ENCODE results near the gene FOXJ3. TPM values are rescaled to one million over a fixed set of nuclear protein-coding genes. Genes with fewer than 3 reads are reported as not detected.

FOXJ3 gene
- total and polyA plus RNA-seq, 2 donors (not counting 1 experiment from before 2014, with no cell fraction given): 22.6 to 29.5 TPM

GRCh38 chr1:42142894-42143675 is 191.9 kb downstream of the FOXJ3 start:
- DNase-seq (ENCODE audit: low read depth in 2 of 2): peak in 1 of 2 donors; percentile 11
- Histone ChIP-seq H3K4me2 (ENCODE audit: extremely low read depth, insufficient read depth, low read length) (no peak overlapping the region), H3K36me3 (ENCODE audit: control insufficient read depth, insufficient read depth, low read length) (no peaks in the 10 kb centered on the region), H3K79me2 (ENCODE audit: control insufficient read depth, insufficient read depth, low read length) (no peaks in the 10 kb centered on the region), H3K9me3 (ENCODE audit: control insufficient read depth, insufficient read depth, low read depth, low read length) (no peaks in the 10 kb centered on the region), H4K20me1 (ENCODE audit: control insufficient read depth, extremely low read depth, insufficient read depth, low read length) (no peaks in the 10 kb centered on the region), H3K27ac (ENCODE audit: insufficient read depth, low read length) (no peak overlapping the region), H2AFZ (ENCODE audit: low read length) (no peak overlapping the region), H3K27me3 (ENCODE audit: control insufficient read depth, insufficient read depth, low read length) (peaks cover 25% of the 10 kb centered on the region), H3K4me1 (ENCODE audit: control insufficient read depth, extremely low read depth, insufficient read depth, low read length) (no peaks in the 10 kb centered on the region), H3K4me3 (replicated peaks in 1 of 4; ENCODE audit: control extremely low read depth in 1 of 4, insufficient read depth in 1 of 4, low read depth in 3 of 4, low read length in 4 of 4) (no peak overlapping the region), H3K9ac (ENCODE audit: insufficient read depth, low read length) (no peak overlapping the region)
- TF ChIP-seq, protein P1, sequence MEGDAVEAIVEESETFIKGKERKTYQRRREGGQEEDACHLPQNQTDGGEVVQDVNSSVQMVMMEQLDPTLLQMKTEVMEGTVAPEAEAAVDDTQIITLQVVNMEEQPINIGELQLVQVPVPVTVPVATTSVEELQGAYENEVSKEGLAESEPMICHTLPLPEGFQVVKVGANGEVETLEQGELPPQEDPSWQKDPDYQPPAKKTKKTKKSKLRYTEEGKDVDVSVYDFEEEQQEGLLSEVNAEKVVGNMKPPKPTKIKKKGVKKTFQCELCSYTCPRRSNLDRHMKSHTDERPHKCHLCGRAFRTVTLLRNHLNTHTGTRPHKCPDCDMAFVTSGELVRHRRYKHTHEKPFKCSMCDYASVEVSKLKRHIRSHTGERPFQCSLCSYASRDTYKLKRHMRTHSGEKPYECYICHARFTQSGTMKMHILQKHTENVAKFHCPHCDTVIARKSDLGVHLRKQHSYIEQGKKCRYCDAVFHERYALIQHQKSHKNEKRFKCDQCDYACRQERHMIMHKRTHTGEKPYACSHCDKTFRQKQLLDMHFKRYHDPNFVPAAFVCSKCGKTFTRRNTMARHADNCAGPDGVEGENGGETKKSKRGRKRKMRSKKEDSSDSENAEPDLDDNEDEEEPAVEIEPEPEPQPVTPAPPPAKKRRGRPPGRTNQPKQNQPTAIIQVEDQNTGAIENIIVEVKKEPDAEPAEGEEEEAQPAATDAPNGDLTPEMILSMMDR (conservative IDR thresholded peaks at IDR 0.05 in 1 of 2, IDR thresholded peaks at IDR 0.05 in 1 of 2; ENCODE audit: low read depth in 1 of 2, low read length in 2 of 2): no peak
- TF ChIP-seq EZH2 (IDR thresholded peaks at IDR 0.05; ENCODE audit: low read length, missing control alignments): no peak

DNA sequence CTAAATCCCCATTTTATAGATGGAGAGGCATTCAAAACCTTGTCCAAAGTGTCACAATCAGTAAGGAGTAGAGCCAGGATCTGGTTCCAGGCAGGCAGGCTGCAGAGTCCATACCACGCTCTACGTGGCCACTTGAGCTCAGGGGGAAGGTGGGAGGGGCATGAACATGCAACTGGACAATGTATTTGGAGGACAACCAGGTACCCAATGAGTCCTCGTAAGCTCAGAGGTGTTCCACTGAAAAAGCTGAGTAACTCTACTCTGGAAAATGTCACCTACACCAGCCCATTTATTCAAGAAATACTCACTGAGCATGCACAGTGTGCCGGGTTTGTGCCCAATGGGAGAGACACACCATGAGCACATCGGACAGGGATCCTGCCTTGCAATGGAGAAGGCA is 193.1 kb downstream of the FOXJ3 start:
- no peaks in the 10 kb centered on the region for H3K79me2 ChIP-seq (ENCODE audit: control insufficient read depth, insufficient read depth, low read length)
- H3K27me3 ChIP-seq (ENCODE audit: control insufficient read depth, insufficient read depth, low read length): peaks cover 20% of the 10 kb centered on the region
- TF ChIP-seq, protein P1 (conservative IDR thresholded peaks at IDR 0.05 in 1 of 2, IDR thresholded peaks at IDR 0.05 in 1 of 2; ENCODE audit: low read depth in 1 of 2, low read length in 2 of 2): no peak
- no peak for TF ChIP-seq EZH2 (IDR thresholded peaks at IDR 0.05; ENCODE audit: low read length, missing control alignments)
- no peak for DNase-seq (ENCODE audit: low read depth in 2 of 2)
- H3K9me3 ChIP-seq (ENCODE audit: control insufficient read depth, insufficient read depth, low read depth, low read length): no peaks in the 10 kb centered on the region
- H4K20me1 ChIP-seq (ENCODE audit: control insufficient read depth, extremely low read depth, insufficient read depth, low read length): no peaks in the 10 kb centered on the region
- no peaks in the 10 kb centered on the region for H3K36me3 ChIP-seq (ENCODE audit: control insufficient read depth, insufficient read depth, low read length)
- H3K9ac ChIP-seq (ENCODE audit: insufficient read depth, low read length): no peak overlapping the region
- H3K4me2 ChIP-seq (ENCODE audit: extremely low read depth, insufficient read depth, low read length): no peak overlapping the region
- H3K4me3 ChIP-seq (replicated peaks in 1 of 4; ENCODE audit: control extremely low read depth in 1 of 4, insufficient read depth in 1 of 4, low read depth in 3 of 4, low read length in 4 of 4): no peak overlapping the region
- no peak overlapping the region for H2AFZ ChIP-seq (ENCODE audit: low read length)
- H3K4me1 ChIP-seq (ENCODE audit: control insufficient read depth, extremely low read depth, insufficient read depth, low read length): no peaks in the 10 kb centered on the region
- no peak overlapping the region for H3K27ac ChIP-seq (ENCODE audit: insufficient read depth, low read length)

DNA sequence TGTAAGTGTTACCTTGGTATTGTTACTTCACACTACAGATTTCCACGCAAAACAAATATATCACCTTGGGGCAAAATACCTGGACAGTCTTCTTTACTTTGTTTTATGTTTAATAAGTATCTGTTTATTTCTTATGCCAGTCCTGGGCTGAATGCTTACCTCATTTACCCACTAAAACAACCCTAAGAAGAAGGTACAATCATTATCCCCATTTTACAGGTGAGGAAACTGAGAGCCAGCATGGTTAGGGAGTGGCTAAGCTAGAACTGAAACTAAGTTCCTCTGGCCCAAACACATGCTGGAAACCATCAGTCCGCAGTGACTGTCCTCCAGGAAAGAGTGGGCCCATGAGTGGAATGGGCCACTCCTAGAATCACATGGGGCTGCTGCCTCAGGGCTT is 194.8 kb downstream of the FOXJ3 start:
- Histone ChIP-seq H4K20me1 (ENCODE audit: control insufficient read depth, extremely low read depth, insufficient read depth, low read length) (no peaks in the 10 kb centered on the region), H3K4me2 (ENCODE audit: extremely low read depth, insufficient read depth, low read length) (no peak overlapping the region), H2AFZ (ENCODE audit: low read length) (no peak overlapping the region), H3K9me3 (ENCODE audit: control insufficient read depth, insufficient read depth, low read depth, low read length) (no peaks in the 10 kb centered on the region), H3K9ac (ENCODE audit: insufficient read depth, low read length) (no peak overlapping the region), H3K36me3 (ENCODE audit: control insufficient read depth, insufficient read depth, low read length) (no peaks in the 10 kb centered on the region), H3K4me3 (replicated peaks in 1 of 4; ENCODE audit: control extremely low read depth in 1 of 4, insufficient read depth in 1 of 4, low read depth in 3 of 4, low read length in 4 of 4) (no peak overlapping the region), H3K79me2 (ENCODE audit: control insufficient read depth, insufficient read depth, low read length) (no peaks in the 10 kb centered on the region), H3K27me3 (ENCODE audit: control insufficient read depth, insufficient read depth, low read length) (peaks cover 15% of the 10 kb centered on the region), H3K27ac (ENCODE audit: insufficient read depth, low read length) (no peak overlapping the region), H3K4me1 (ENCODE audit: control insufficient read depth, extremely low read depth, insufficient read depth, low read length) (no peaks in the 10 kb centered on the region)
- TF ChIP-seq, protein P1 (conservative IDR thresholded peaks at IDR 0.05 in 1 of 2, IDR thresholded peaks at IDR 0.05 in 1 of 2; ENCODE audit: low read depth in 1 of 2, low read length in 2 of 2): no peak
- no peak for TF ChIP-seq EZH2 (IDR thresholded peaks at IDR 0.05; ENCODE audit: low read length, missing control alignments)
- no peak for DNase-seq (ENCODE audit: low read depth in 2 of 2)
